NCI-H510A (cell line): ENCODE data around the gene LRRC8B.
A peak's percentile ranks its signal among the peaks of the same experiment; 100 is the strongest.
"Not testable (repeated sequence)": the region's sequence is repeated elsewhere in the genome, so short reads cannot be mapped to it uniquely, and the experiment has no call there.

Experiments used
- DNase-seq: peaks from one replicate; lab custom pipeline; 2025; lab: John Stamatoyannopoulos, UW

The LRRC8B gene

DNA sequence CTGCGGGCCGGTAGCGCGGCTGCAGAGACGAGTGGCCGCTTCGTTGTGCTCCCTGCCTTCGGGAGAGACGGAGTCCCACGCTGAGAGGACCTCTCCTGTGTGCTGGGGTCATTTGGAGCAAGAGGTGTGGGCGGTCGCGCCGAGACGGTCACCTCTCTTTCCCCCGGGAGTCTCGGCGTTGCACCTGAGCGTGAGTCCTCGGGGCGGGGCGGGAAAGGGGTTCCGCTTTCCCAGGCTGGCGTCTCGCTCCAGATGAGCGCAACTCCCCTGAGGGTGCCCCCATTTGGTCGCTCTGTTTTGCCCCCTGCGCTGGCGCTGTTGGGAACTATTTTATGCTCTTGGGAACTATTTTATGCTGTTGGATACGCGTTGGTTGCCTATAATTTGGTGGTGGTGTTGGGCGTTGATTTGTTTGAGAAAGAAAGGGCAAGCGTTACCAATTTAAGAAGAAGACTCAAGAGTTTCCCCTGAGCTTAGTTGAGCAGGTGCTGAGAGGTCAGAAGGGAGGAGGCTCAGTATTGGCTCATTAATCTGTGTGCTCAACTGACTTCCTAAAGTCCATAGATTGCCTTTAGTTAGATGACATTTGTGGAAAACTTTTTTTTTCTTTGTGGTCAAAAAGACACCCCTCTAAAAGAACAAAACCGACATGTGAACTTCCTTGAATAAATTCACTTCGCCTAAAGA lies 683 bp downstream of the LRRC8B start:
- DNase-seq = peak; percentile 86

DNA sequence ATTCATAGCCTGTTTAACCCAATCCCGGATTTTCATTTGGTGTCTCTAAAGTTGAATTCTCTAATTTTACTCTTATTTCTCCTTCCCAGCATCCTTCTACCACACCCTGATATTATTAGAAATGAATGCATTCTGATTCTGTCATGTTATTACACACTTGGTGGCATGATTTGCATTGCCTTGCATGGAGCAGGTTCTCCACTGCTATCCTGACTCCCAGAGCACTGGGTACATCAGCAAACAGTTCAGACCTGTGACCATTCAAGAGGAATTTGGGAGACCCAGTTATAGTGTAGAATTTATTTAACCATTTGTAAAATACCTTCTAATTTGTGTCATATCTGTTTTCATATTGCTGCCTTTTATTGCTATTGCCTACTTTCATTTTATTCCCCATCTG lies 2.6 kb downstream of the LRRC8B start:
- no peak for DNase-seq

- no peak for DNase-seq
Observed at GRCh38 chr1:89527750-89528381, 3.2 kb downstream of the LRRC8B start.

- no peak for DNase-seq
Observed at GRCh38 chr1:89528382-89528780, 3.8 kb downstream of the LRRC8B start.

- DNase-seq = no peak
Observed at GRCh38 chr1:89529196-89529595, 4.6 kb downstream of the LRRC8B start.

DNA sequence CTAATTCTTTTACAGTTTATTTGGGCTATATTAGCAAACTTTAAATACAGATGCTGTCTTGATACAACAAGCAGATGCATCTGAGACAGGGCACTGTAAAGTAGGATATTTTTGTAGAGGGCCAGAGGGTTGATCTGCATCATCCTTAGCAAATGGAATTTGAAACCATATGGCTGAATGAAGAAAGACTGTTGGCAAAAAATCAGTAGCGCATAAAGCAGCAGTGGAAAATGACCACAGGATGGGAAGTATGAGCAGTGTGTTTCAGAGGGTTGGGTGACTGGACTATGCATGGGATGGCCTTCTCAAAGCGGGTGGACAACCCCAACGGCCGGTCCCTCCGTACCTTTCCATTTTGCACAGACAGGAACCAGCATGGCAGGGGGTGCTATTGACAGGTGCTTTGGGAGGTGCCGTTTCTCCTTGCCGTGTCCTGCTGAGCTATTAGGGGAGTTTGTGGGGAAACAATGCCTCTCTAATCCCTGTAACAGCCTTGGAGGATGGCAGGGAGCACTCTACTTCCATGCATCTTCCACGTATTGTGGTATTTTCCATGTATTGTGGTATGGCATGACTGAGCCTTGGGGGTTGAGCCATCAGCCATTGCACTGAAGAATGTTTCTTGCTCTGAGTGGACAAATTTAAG lies 5.9 kb downstream of the LRRC8B start:
- no peak for DNase-seq

- no peak for DNase-seq
Observed at GRCh38 chr1:89531480-89532139, 7.0 kb downstream of the LRRC8B start.

DNA sequence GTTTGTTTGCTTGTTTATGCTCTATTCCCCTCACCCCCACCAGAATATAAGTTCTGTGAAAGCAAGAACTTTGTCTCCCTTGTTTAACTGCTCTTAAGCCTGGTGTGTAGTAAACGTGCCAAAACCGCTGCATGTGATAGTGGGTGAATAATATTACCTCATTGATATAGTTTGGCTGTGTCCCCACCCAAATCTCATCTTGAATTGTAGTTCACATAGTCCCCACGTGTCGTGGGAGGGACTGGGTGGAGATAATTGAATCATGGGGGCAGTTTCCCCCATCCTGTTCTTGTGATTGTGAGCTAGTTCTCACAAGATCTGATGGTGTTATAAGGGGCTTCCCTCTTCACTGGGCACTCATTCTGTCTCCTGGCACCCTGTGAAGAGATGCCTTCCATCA lies 7.6 kb downstream of the LRRC8B start:
- DNase-seq = no peak

GRCh38 chr1:89532866-89533265 lies 8.2 kb downstream of the LRRC8B start:
- no peak for DNase-seq

DNA sequence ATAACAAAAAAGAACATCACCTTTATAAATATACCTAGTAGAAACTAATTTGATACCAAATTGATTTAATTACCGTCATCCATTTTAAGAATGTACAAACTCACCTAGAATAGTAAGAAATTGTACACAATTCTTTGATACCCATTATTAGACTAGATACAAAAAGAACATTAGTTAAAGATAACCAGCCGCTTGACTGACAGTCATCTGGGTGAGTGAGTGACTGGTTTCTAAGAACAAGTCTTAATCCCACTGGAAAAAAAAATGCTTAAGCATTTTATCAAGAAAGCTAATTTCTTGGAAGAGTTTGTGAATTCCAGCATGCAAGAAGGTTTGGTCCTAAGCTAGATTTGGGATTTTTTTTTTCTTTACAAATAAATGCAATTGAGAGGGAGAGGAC lies 10.9 kb downstream of the LRRC8B start:
- DNase-seq = no peak

DNA sequence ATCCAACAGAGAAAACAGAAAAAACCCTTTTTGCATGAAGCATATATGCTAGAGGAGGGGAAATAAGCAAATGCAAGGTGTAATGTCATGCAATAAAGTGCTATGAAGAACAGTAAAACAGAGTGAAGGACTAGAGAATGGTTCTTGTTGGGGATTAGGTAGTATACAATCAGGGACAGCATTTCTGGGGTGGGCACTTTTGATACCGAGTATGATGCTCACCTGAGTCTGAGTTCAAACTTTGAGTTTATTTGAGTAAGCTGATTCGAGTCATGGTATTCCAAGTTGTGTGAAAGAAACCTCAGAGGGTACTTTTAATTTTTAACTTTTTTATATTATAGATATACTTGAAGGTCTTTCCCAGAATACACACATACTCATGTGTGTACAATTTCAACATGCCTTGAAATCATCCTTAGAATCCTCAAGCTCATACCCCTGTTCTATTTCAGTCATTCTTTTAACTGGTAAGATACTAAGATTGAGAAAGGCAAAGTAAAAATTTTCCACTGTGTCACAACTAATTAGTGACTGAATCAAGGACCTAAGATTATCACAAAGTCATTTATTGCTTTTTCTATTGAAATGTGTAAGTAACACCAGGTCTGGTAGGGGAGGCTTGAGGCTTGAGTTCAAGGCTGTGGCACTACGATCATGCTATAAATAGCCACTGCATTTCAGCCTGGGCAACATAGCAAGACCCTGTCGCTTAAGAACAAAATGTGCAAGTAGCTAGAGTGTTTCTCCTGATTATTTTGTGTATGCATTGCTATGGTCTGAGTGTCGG lies 12.1 kb downstream of the LRRC8B start:
- no peak for DNase-seq

GRCh38 chr1:89538361-89538760 lies 13.7 kb downstream of the LRRC8B start:
- no peak for DNase-seq

DNA sequence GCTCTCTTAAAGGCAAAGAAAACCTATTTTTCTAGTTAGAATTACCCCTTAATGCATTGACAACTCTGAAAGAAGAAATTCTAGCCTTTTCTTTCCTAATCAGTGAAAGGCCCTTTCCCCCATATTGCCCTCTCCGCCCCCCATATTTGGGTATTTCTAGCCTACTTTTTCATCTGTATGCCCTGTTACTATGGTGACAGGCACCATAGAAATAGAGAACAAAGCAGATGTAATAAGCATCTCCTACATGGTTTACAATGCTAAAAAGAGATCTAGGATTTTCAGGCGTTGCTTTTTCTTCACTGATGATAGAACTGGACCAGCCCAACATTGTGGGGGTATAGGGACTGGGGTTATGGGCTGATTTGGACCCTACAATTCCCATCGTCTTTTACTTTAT lies 14.5 kb downstream of the LRRC8B start:
- DNase-seq = no peak

GRCh38 chr1:89540406-89540970 lies 15.9 kb downstream of the LRRC8B start:
- DNase-seq = no peak

DNA sequence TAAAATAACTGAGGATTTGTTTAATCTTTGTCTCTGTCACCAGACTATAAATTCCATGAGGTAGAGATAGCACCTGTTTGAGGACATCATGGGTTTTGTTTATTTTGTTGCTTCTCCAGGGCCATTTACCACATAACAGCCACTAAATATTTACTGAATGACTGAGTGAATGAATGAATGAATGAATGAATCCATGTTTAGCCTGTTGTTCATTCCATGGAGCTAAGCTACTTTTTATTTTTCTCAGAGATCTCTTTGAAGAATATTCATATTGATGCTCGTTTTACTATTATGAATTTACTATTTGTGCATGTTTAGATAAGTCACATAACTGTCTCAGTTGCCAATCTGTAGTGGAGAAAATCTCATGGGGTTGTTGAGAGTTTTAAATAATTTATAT lies 17.7 kb downstream of the LRRC8B start:
- DNase-seq = no peak

DNA sequence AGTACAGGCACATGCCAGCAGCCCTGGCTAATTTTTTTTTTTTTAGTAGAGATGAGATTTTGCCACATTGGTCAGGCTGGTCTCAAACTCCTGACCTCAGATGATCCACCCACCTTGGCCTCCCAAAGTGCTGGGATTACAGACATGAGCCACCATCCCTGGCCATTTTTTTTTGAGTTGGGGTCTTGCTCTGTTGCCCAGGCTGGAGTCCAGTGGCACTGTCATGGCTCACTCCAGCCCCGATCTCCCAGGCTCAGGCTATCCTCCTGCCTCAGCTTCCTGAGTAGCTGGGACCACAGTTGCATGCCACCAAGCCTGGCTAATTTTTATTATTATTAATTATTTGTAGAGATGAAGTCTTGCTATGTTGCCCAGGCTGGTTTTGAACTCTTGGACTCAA lies 19.0 kb downstream of the LRRC8B start:
- DNase-seq = not testable (repeated sequence)

GRCh38 chr1:89545264-89546038 lies 20.8 kb downstream of the LRRC8B start:
- DNase-seq = no peak

- no peak for DNase-seq
Observed at GRCh38 chr1:89546082-89546889, 21.7 kb downstream of the LRRC8B start.

DNA sequence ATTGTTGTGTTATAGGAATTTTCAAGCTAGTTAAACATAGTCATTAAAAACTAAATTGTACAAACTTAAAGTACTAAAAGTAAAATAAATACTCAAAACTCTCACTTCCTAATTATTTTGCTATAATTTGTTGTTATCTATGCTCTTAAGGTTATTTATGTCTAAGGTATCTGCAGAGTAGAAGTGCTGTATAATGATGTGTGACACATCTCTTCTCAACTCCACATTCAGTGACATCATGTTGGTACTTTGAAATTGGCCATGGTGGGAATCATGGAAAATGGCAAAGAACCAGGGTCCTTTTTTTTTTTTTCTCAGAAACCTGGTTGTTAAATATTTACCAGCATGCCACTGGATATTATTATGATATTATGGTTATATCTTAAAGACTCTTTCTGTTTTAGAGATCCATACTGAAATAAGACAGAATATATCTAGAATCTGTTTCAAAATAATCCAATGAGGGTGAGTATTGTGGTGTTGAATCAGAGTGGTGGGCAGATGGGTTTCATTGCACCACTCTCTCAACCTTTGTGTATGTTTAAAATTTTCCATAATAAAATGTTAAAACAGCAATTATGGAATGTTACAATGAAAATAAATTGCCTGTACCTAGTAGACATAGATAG lies 22.4 kb downstream of the LRRC8B start:
- no peak for DNase-seq
